NCI-H1048 (cell line): ENCODE measurements around the gene RGS6.

Source experiments
- DNase-seq: peaks from one replicate; lab custom pipeline; 2025; lab: John Stamatoyannopoulos, UW

The RGS6 gene

GRCh38 chr14:72608391-72609204 is 676.4 kb downstream of the RGS6 start:
- DNase-seq: no peak

GRCh38 chr14:72609205-72609916 is 677.1 kb downstream of the RGS6 start:
- DNase-seq: no peak

GRCh38 chr14:72610096-72610830 is 678.0 kb downstream of the RGS6 start:
- no peak for DNase-seq

GRCh38 chr14:72610831-72611200 is 678.6 kb downstream of the RGS6 start:
- DNase-seq: no peak

- DNase-seq: no peak
These were observed 679.3 kb downstream of the RGS6 start for GRCh38 chr14:72611506-72611905.

GRCh38 chr14:72612041-72612440 is 679.8 kb downstream of the RGS6 start:
- no peak for DNase-seq

GRCh38 chr14:72613231-72613974 is 681.2 kb downstream of the RGS6 start:
- no peak for DNase-seq

GRCh38 chr14:72613975-72614319 is 681.7 kb downstream of the RGS6 start:
- DNase-seq: no peak

- DNase-seq: no peak
These were observed 682.1 kb downstream of the RGS6 start for GRCh38 chr14:72614365-72614764.

- no peak for DNase-seq
These were observed 682.7 kb downstream of the RGS6 start for GRCh38 chr14:72614891-72615415.

- DNase-seq: no peak
These were observed 683.4 kb downstream of the RGS6 start for GRCh38 chr14:72615451-72616121.
